ENCODE results near the gene PDCD1.
"Not testable (repeated sequence)": the region's sequence is repeated elsewhere in the genome, so short reads cannot be mapped to it uniquely, and the experiment has no call there.

The PDCD1 gene

GRCh38 chr2:241837197-241837965 is 21.3 kb downstream of the PDCD1 start:
- H3K9me3 ChIP-seq, result peaks cover 9% of the 10 kb centered on the region; the same call in 1 of the 2 replicates
- H3K4me3 ChIP-seq, result no peak overlapping the region
- no peaks in the 10 kb centered on the region for H4K20me1 ChIP-seq
- H3K36me3 ChIP-seq, result no peaks in the 10 kb centered on the region
- H3K27ac ChIP-seq, result no peak overlapping the region
- no peaks in the 10 kb centered on the region for H3K27me3 ChIP-seq
- peaks cover 24% of the 10 kb centered on the region for H3K4me1 ChIP-seq
- TF ChIP-seq Cebpa-rat (IDR thresholded peaks at IDR 0.05), result no peak
- H3K4me2 ChIP-seq, result no peak overlapping the region
- H3K9ac ChIP-seq, result no peak overlapping the region

GRCh38 chr2:241836292-241836691 is 22.4 kb downstream of the PDCD1 start:
- Histone ChIP-seq H4K20me1 (no peaks in the 10 kb centered on the region), H3K4me2 (no peak overlapping the region), H3K9ac (no peak overlapping the region), H3K27me3 (no peaks in the 10 kb centered on the region), H3K4me3 (no peak overlapping the region), H3K36me3 (no peaks in the 10 kb centered on the region), H3K4me1 (peaks cover 14% of the 10 kb centered on the region), H3K9me3 (peaks cover 9% of the 10 kb centered on the region; the same call in 1 of the 2 replicates), H3K27ac (no peak overlapping the region)
- TF ChIP-seq Cebpa-rat (IDR thresholded peaks at IDR 0.05), result no peak

- Histone ChIP-seq H3K27me3 (no peaks in the 10 kb centered on the region), H3K27ac (no peak overlapping the region), H3K36me3 (no peaks in the 10 kb centered on the region), H4K20me1 (no peaks in the 10 kb centered on the region), H3K9ac (no peak overlapping the region), H3K9me3 (peaks cover 9% of the 10 kb centered on the region; the same call in 1 of the 2 replicates), H3K4me2 (no peak overlapping the region), H3K4me1 (peaks cover 7% of the 10 kb centered on the region), H3K4me3 (no peak overlapping the region)
- TF ChIP-seq Cebpa-rat (IDR thresholded peaks at IDR 0.05), result no peak
Observed at GRCh38 chr2:241835611-241836010, 23.1 kb downstream of the PDCD1 start.

GRCh38 chr2:241834527-241835210 is 24.0 kb downstream of the PDCD1 start:
- Histone ChIP-seq H3K27ac (no peak overlapping the region), H3K4me2 (no peak overlapping the region), H3K9ac (no peak overlapping the region)

GRCh38 chr2:241833756-241834526 is 24.8 kb downstream of the PDCD1 start:
- not testable (repeated sequence) for H3K9me3 ChIP-seq, H3K9ac ChIP-seq, H4K20me1 ChIP-seq, H3K36me3 ChIP-seq, H3K4me3 ChIP-seq, H3K27ac ChIP-seq, H3K4me2 ChIP-seq, H3K4me1 ChIP-seq, H3K27me3 ChIP-seq

More at GRCh38 chr2:241834527-241835210, 24.0 kb downstream of the PDCD1 start:
- Histone ChIP-seq H4K20me1 (no peaks in the 10 kb centered on the region), H3K36me3 (no peaks in the 10 kb centered on the region), H3K27me3 (no peaks in the 10 kb centered on the region), H3K9me3 (peaks cover 9% of the 10 kb centered on the region; the same call in 1 of the 2 replicates), H3K4me3 (no peak overlapping the region), H3K4me1 (no peaks in the 10 kb centered on the region)
- TF ChIP-seq Cebpa-rat (IDR thresholded peaks at IDR 0.05), result no peak

- no peak overlapping the region for H3K4me2 ChIP-seq
- no peaks in the 10 kb centered on the region for H3K36me3 ChIP-seq
- TF ChIP-seq Cebpa-rat (IDR thresholded peaks at IDR 0.05), result no peak
- no peak overlapping the region for H3K27ac ChIP-seq
- H3K9ac ChIP-seq, result no peak overlapping the region
- H3K4me3 ChIP-seq, result no peak overlapping the region
- H3K27me3 ChIP-seq, result no peaks in the 10 kb centered on the region
- H3K4me1 ChIP-seq, result no peaks in the 10 kb centered on the region
- H4K20me1 ChIP-seq, result no peaks in the 10 kb centered on the region
- H3K9me3 ChIP-seq, result peaks cover 9% of the 10 kb centered on the region
Observed at GRCh38 chr2:241833101-241833663, 25.5 kb downstream of the PDCD1 start.

- peaks cover 34% of the 10 kb centered on the region for H3K9me3 ChIP-seq
- no peaks in the 10 kb centered on the region for H3K27me3 ChIP-seq
- no peak overlapping the region for H3K4me3 ChIP-seq
- no peaks in the 10 kb centered on the region for H4K20me1 ChIP-seq
- no peak overlapping the region for H3K4me2 ChIP-seq
- H3K27ac ChIP-seq, result no peak overlapping the region
- peaks cover 13% of the 10 kb centered on the region for H3K4me1 ChIP-seq
- no peak for TF ChIP-seq Cebpa-rat (IDR thresholded peaks at IDR 0.05)
- H3K9ac ChIP-seq, result no peak overlapping the region
- H3K36me3 ChIP-seq, result no peaks in the 10 kb centered on the region
Observed at GRCh38 chr2:241827394-241827793, 31.3 kb downstream of the PDCD1 start.

- not testable (repeated sequence) for H3K9ac ChIP-seq, H3K4me3 ChIP-seq, H3K4me2 ChIP-seq, H3K27me3 ChIP-seq, H3K27ac ChIP-seq, H4K20me1 ChIP-seq, H3K36me3 ChIP-seq
- Histone ChIP-seq H3K9me3 (peaks cover 34% of the 10 kb centered on the region), H3K4me1 (peaks cover 46% of the 10 kb centered on the region)
Observed at GRCh38 chr2:241823531-241824437, 34.9 kb downstream of the PDCD1 start.

GRCh38 chr2:241822264-241822623 is 36.5 kb downstream of the PDCD1 start:
- no peaks in the 10 kb centered on the region for H4K20me1 ChIP-seq
- H3K36me3 ChIP-seq, result no peaks in the 10 kb centered on the region
- peaks cover 62% of the 10 kb centered on the region for H3K4me1 ChIP-seq
- H3K27ac ChIP-seq, result peak overlapping the region; percentile 83
- no peaks in the 10 kb centered on the region for H3K27me3 ChIP-seq
- H3K4me2 ChIP-seq, result peak overlapping the region; percentile 94
- H3K4me3 ChIP-seq, result peak overlapping the region; percentile 65
- peaks cover 24% of the 10 kb centered on the region for H3K9me3 ChIP-seq
- TF ChIP-seq Cebpa-rat (IDR thresholded peaks at IDR 0.05), result no peak
- peak overlapping the region; percentile 69 for H3K9ac ChIP-seq
